Mesendoderm (in vitro differentiated cells): ENCODE data around the gene IQUB.
"Not testable (repeated sequence)": the region's sequence is repeated elsewhere in the genome, so short reads cannot be mapped to it uniquely, and the experiment has no call there.

ENCODE experiments used
- DNase-seq: peaks from one replicate; pipeline ENCODE4 v3.0.0; 2013
- H2AK5ac ChIP-seq: 2 replicates; pipeline ENCODE4 v1.6.1; 2013; ENCODE audit warnings: low read length, inconsistent platforms
- H2BK120ac ChIP-seq: 2 replicates; pipeline ENCODE4 v1.6.1; 2013; ENCODE audit warnings: low read depth, mild to moderate bottlenecking, low read length, moderate library complexity, mixed read lengths
- H2BK15ac ChIP-seq: replicated peaks from 2 replicates; pipeline ENCODE4 v1.6.1; 2013; ENCODE audit warnings: low read depth, mild to moderate bottlenecking, moderate library complexity
- H2BK5ac ChIP-seq: 2 replicates; pipeline ENCODE4 v1.6.1; 2013; ENCODE audit warnings: low read length, inconsistent platforms
- H3K18ac ChIP-seq: 2 replicates; pipeline ENCODE4 v1.6.1; 2013; ENCODE audit warnings: mild to moderate bottlenecking, low read length, mixed read lengths
- H3K23ac ChIP-seq: one replicate; pipeline ENCODE4 v1.6.1; 2013; ENCODE audit warnings: low read length
- H3K27ac ChIP-seq: 2 replicates; pipeline ENCODE4 v1.5.1; 2013; ENCODE audit warnings: low read depth, mild to moderate bottlenecking, inconsistent platforms, low read length, moderate library complexity
- H3K27me3 ChIP-seq: 2 replicates; pipeline ENCODE4 v1.6.1; 2013; ENCODE audit warnings: low read length, control low read depth, mild to moderate bottlenecking, inconsistent platforms; ENCODE audit not compliant: insufficient read depth, poor library complexity
- H3K36me3 ChIP-seq: 2 replicates; pipeline ENCODE4 v1.6.1; 2013; ENCODE audit warnings: low read length, inconsistent platforms; ENCODE audit not compliant: control insufficient read depth, insufficient read depth
- H3K4ac ChIP-seq: one replicate; pipeline ENCODE4 v1.6.1; 2013; ENCODE audit warnings: low read depth, mild to moderate bottlenecking, low read length, moderate library complexity
- H3K4me1 ChIP-seq: 2 replicates; pipeline ENCODE4 v1.6.1; 2013; ENCODE audit warnings: low read depth, low read length, inconsistent platforms; ENCODE audit not compliant: control insufficient read depth
- H3K4me2 ChIP-seq: 2 replicates; pipeline ENCODE4 v1.6.1; 2013; ENCODE audit warnings: low read length
- H3K4me3 ChIP-seq: 2 replicates; pipeline ENCODE4 v1.5.1; 2013; ENCODE audit warnings: mild to moderate bottlenecking, low read length
- H3K56ac ChIP-seq: one replicate; pipeline ENCODE4 v1.6.1; 2013; ENCODE audit warnings: low read length
- H3K79me1 ChIP-seq: 2 replicates; pipeline ENCODE4 v1.6.1; 2013; ENCODE audit warnings: low read length, inconsistent platforms
- H3K79me2 ChIP-seq: 2 replicates; pipeline ENCODE4 v1.6.1; 2013; ENCODE audit warnings: mild to moderate bottlenecking, low read length; ENCODE audit not compliant: control insufficient read depth, insufficient read depth
- H3K9ac ChIP-seq: 2 replicates; pipeline ENCODE4 v1.6.1; 2013; ENCODE audit warnings: low read length, inconsistent platforms
- H4K5ac ChIP-seq: one replicate; pipeline ENCODE4 v1.6.1; 2013; ENCODE audit warnings: low read length
- H4K8ac ChIP-seq: one replicate; pipeline ENCODE4 v1.6.1; 2013; ENCODE audit warnings: low read depth, mild to moderate bottlenecking, control low read depth, low read length, moderate library complexity
- WGBS: extraction: QIAGEN DNeasy Blood & Tissue Kit; methylation state at CpG from one replicate; pipeline ENCODE4 v1.1.7; 2013; ENCODE audit warnings: low lambda C conversion rate, missing lambda C conversion rate; ENCODE audit not compliant: insufficient coverage; ENCODE audit errors: extremely low coverage; 5-methylcytosine and 5-hydroxymethylcytosine counted together

The IQUB gene

GRCh38 chr7:123526533-123526932 is 7.9 kb downstream of the IQUB start:
- not testable (repeated sequence) for H3K27ac ChIP-seq, H3K4me1 ChIP-seq
- WGBS = no CpG with 5 or more reads among the region's 7 CpGs

GRCh38 chr7:123522066-123522465 is 12.3 kb downstream of the IQUB start:
- no peaks in the 10 kb centered on the region for H3K36me3 ChIP-seq
- H3K23ac ChIP-seq = no peak overlapping the region
- no peak overlapping the region for H3K27ac ChIP-seq
- H3K9ac ChIP-seq = no peak overlapping the region
- no peak overlapping the region for H2BK15ac ChIP-seq
- no peak for DNase-seq
- no peak overlapping the region for H3K4me2 ChIP-seq
- no peaks in the 10 kb centered on the region for H3K4me1 ChIP-seq
- no peak overlapping the region for H3K18ac ChIP-seq
- no peaks in the 10 kb centered on the region for H3K79me2 ChIP-seq
- H2BK5ac ChIP-seq = no peak overlapping the region
- no peaks in the 10 kb centered on the region for H3K79me1 ChIP-seq
- WGBS = no CpG with 5 or more reads among the region's 2 CpGs
- no peaks in the 10 kb centered on the region for H3K27me3 ChIP-seq
- H3K4ac ChIP-seq = no peak overlapping the region
- no peak overlapping the region for H2AK5ac ChIP-seq
- H2BK120ac ChIP-seq = no peak overlapping the region
- H4K8ac ChIP-seq = no peak overlapping the region
- H3K56ac ChIP-seq = no peak overlapping the region
- no peak overlapping the region for H4K5ac ChIP-seq
- H3K4me3 ChIP-seq = no peak overlapping the region

More at GRCh38 chr7:123526533-123526932, 7.9 kb downstream of the IQUB start:
- H3K79me1 ChIP-seq, H2BK15ac ChIP-seq, H3K18ac ChIP-seq, H3K9ac ChIP-seq, H3K4ac ChIP-seq, H2AK5ac ChIP-seq, H2BK120ac ChIP-seq, H3K79me2 ChIP-seq, DNase-seq, H3K23ac ChIP-seq, H3K36me3 ChIP-seq, H4K5ac ChIP-seq, H2BK5ac ChIP-seq, H3K27me3 ChIP-seq, H3K4me2 ChIP-seq, H3K56ac ChIP-seq, H3K4me3 ChIP-seq, H4K8ac ChIP-seq: not testable (repeated sequence)

- no CpG with 5 or more reads among the region's 2 CpGs for WGBS
- no peaks in the 10 kb centered on the region for H3K79me1 ChIP-seq
Measured at GRCh38 chr7:123505221-123505620, 29.2 kb downstream of the IQUB start.

GRCh38 chr7:123502201-123502600 is 32.2 kb downstream of the IQUB start:
- H2AK5ac ChIP-seq = no peak overlapping the region

More at GRCh38 chr7:123505221-123505620, 29.2 kb downstream of the IQUB start:
- no peak overlapping the region for H3K56ac ChIP-seq
- no peak overlapping the region for H2BK5ac ChIP-seq
- no peak overlapping the region for H3K4ac ChIP-seq
- H3K27ac ChIP-seq = no peak overlapping the region
- no peak overlapping the region for H2BK120ac ChIP-seq
- H3K27me3 ChIP-seq = no peaks in the 10 kb centered on the region
- peak; percentile 6 for DNase-seq
- no peak overlapping the region for H3K4me3 ChIP-seq
- no peak overlapping the region for H4K8ac ChIP-seq
- no peak overlapping the region for H3K4me2 ChIP-seq
- no peak overlapping the region for H2AK5ac ChIP-seq
- no peaks in the 10 kb centered on the region for H3K79me2 ChIP-seq
- no peak overlapping the region for H3K9ac ChIP-seq
- H3K18ac ChIP-seq = no peak overlapping the region
- no peak overlapping the region for H4K5ac ChIP-seq
- no peak overlapping the region for H2BK15ac ChIP-seq
- H3K4me1 ChIP-seq = no peaks in the 10 kb centered on the region
- H3K23ac ChIP-seq = no peak overlapping the region
- H3K36me3 ChIP-seq = no peaks in the 10 kb centered on the region

GRCh38 chr7:123500878-123501489 is 33.4 kb downstream of the IQUB start:
- Histone ChIP-seq H3K27me3 (no peaks in the 10 kb centered on the region), H4K5ac (no peak overlapping the region), H3K4me2 (no peak overlapping the region), H3K27ac (no peak overlapping the region), H2BK15ac (no peak overlapping the region), H3K4me1 (no peaks in the 10 kb centered on the region), H3K4ac (no peak overlapping the region), H3K79me2 (no peaks in the 10 kb centered on the region), H4K8ac (no peak overlapping the region), H3K36me3 (no peaks in the 10 kb centered on the region), H3K23ac (no peak overlapping the region), H3K4me3 (no peak overlapping the region), H3K56ac (no peak overlapping the region), H3K18ac (no peak overlapping the region), H3K79me1 (no peaks in the 10 kb centered on the region), H2AK5ac (no peak overlapping the region), H2BK5ac (no peak overlapping the region), H3K9ac (no peak overlapping the region), H2BK120ac (no peak overlapping the region)
- no peak for DNase-seq
- no CpG with 5 or more reads among the region's 1 CpG for WGBS

More at GRCh38 chr7:123502201-123502600, 32.2 kb downstream of the IQUB start:
- no peak overlapping the region for H3K4me3 ChIP-seq
- H3K56ac ChIP-seq = no peak overlapping the region
- H3K9ac ChIP-seq = no peak overlapping the region
- DNase-seq = peak; percentile 26
- no peak overlapping the region for H4K5ac ChIP-seq
- no peak overlapping the region for H3K18ac ChIP-seq
- H3K4ac ChIP-seq = no peak overlapping the region
- H3K4me1 ChIP-seq = no peaks in the 10 kb centered on the region
- no peak overlapping the region for H2BK15ac ChIP-seq
- H2BK5ac ChIP-seq = no peak overlapping the region
- no peaks in the 10 kb centered on the region for H3K27me3 ChIP-seq
- H4K8ac ChIP-seq = no peak overlapping the region
- H3K4me2 ChIP-seq = no peak overlapping the region
- H3K23ac ChIP-seq = no peak overlapping the region
- no peak overlapping the region for H2BK120ac ChIP-seq
- H3K79me2 ChIP-seq = no peaks in the 10 kb centered on the region
- H3K27ac ChIP-seq = no peak overlapping the region
- H3K36me3 ChIP-seq = no peaks in the 10 kb centered on the region
- no CpG with 5 or more reads among the region's 5 CpGs for WGBS
- no peaks in the 10 kb centered on the region for H3K79me1 ChIP-seq
